Fibroblast of peridontal ligament (primary cell): Measurements from ENCODE around the gene EPHB6.

Experiments
- DNase-seq: peaks from one replicate; pipeline ENCODE4 v3.0.0-alpha.2; 2010; ENCODE audit errors: extremely low read depth

EPHB6 gene

DNA sequence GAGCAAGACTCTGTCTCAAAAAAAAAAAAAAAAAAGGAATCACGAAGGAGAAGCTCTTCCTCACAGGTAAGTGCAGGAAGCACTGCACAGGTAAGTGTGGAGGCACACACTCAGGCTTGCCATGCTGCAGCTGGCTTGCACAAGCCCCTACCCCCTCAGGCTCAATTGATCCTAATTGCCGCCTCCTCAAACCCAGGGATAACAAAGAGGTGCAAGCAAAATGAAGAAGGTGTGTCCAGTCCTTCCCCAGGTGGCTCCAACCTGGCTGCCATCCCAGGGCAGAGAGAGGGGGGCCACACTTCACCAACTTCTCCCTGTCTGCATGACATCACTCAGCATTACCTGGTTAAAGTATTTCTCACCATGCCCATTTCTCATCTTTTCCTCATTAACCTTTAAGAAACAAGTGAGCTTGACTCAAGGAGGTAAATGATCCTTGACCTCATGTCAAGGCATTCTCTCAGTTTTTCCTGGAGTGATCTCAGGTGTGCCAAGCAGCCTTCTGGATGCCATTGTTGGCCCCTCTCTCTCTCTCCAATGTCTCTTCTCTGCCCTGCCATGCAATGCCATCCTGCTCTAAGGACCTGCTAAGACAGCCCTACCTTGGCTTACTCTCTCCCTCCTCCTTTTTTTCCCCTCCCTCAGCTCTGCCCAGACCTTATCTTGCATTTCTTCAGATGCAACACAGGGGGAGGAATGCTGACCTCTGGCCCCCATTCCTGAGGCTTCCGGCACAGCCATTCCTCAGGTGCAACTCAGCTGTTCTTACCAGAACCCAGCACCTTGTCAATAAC lies 43.7 kb downstream of the EPHB6 start:
- no peak for DNase-seq

DNA sequence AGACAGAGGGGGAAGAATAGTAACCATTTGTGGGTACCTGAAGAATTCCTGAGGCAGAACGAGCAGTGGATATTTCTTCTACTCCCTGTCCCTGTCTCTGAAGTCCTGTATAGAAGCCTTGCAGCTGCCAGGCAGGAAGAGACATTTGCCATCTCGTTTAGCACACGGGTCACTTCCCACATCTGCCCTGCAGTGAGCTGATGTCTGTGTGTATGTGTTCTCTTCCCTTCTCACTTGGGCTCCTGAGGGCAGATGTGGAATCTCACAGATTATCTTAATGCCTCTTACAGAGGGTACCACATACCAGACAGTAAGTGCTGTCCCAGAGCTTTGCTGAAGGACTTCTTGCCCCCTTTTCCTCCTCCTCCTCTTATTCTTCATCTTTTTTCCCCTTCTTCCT lies 44.8 kb downstream of the EPHB6 start:
- DNase-seq, result no peak

DNA sequence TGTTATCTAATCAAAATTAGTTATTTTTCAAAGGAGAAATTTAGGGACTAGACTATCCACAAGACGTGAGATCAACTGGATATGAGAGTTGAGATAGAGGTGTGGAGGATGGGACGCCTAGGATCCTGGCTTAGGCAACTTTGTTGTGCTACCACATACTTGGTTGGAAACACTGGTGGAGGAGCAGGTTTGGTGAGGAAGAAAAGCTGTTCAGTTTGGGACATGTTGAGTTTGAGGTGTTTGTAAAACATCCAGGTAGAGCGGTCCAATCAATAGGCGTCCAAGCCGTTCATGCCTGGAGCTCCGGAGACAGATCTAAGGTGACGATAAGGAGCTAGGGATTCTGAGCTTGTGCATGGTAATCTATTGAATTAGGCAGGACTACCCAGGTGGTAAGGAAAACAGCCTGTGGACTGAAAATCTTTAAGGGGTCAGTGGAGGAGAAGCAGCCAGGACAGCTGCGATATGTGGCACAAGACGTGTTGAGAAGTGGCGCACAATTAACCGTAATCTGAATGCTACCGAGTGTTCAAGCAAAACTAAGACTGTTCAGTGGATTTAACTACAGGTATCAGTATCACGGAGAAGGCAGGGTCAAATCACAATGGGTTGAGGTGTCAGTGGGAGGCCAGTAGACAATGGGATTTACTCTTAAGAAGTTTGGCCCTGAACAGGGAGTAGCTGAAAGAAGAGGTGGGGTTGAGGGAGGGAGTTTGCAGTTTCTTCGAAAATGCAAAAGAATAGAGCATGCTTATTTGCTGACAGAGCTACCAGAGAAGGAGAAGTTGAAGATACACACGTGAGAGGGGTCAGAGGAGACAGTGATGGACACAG lies 46.8 kb downstream of the EPHB6 start:
- DNase-seq, result no peak

- no peak for DNase-seq
These were observed 49.3 kb downstream of the EPHB6 start for GRCh38 chr7:142904128-142904527.

DNA sequence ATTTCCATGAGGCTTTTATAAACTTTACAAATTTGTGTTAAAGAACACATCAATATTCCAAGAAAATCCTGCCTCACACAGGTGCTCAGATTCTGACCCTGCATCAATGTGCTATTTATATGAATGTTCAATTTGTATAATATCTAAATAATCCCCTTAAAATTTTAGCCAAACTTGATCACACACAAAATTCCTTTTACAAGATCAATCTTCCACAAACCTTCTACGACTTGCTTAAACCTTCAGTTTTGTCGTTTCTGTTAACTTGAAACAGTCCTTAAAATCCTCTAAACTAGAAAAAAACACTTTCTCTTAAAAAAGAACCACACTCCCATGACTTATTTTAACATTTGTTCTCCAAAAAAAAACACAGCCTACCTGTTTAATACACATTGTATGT lies 50.9 kb downstream of the EPHB6 start:
- no peak for DNase-seq

GRCh38 chr7:142906643-142907042 lies 51.8 kb downstream of the EPHB6 start:
- no peak for DNase-seq

DNA sequence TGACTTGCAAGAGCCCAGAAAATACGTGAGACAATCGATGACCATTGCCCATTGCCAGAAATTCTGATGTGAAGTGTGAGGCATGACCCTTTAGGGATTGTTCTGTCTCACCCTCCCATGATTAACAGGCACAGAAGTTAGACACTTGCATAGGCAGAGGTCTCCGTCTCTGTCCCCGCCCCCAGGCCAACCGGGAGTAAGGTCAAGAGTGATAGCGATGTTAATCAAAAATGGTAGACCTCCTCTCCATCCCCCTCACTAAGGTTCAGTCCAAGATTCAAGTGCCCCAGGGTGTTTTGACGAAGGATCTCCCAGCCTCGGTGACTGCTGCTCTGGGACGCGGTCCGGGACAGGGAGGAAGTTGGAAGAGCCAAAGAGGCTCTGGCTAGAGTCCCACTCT lies 53.4 kb downstream of the EPHB6 start:
- DNase-seq, result no peak

GRCh38 chr7:142908921-142909890 lies 54.3 kb downstream of the EPHB6 start:
- peak; percentile 7 for DNase-seq

GRCh38 chr7:142910031-142910433 lies 55.2 kb downstream of the EPHB6 start:
- no peak for DNase-seq

DNA sequence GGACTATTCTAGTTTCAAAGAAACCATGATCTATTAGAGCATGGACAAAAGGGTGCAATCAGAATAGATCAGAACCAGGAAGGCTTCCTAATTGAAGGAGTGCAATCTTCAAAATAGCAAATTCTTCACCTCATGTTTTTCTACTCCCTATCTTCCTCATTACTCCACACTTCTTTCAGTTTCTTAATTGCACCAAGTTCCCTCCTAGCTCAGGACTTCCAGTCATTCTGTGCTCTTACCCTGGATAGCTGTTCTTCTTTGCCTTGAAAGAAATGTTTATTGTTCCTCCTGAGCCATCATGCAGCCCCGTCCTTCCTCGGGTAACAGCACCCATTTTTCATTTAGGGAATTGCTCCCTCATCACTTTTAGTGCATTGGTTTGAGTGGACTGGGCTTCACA lies 55.6 kb downstream of the EPHB6 start:
- no peak for DNase-seq

- no peak for DNase-seq
These were observed 58.2 kb downstream of the EPHB6 start for GRCh38 chr7:142913051-142913450.

GRCh38 chr7:142913566-142913965 lies 58.7 kb downstream of the EPHB6 start:
- DNase-seq, result no peak

- DNase-seq, result no peak
These were observed 59.2 kb downstream of the EPHB6 start for GRCh38 chr7:142914121-142914520.

DNA sequence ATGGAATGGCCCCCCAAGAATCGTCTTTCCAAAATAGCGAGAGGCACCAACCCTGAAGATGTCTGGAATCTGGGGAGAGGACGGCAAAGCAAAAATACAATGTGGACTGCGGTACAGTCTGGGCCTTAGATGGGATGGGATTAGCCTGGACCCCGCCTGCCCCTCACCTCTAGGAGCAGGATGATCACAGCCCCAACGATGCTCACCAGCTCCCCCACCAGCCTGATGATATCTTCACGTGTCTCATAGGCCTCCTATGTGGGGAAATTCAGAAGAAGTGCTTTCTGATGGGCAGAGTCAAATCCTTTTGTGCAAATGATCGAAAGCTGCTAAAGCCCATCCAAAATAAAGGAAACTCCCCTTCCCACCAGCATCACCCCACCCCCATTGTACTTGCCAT lies 60.4 kb downstream of the EPHB6 start:
- no peak for DNase-seq

DNA sequence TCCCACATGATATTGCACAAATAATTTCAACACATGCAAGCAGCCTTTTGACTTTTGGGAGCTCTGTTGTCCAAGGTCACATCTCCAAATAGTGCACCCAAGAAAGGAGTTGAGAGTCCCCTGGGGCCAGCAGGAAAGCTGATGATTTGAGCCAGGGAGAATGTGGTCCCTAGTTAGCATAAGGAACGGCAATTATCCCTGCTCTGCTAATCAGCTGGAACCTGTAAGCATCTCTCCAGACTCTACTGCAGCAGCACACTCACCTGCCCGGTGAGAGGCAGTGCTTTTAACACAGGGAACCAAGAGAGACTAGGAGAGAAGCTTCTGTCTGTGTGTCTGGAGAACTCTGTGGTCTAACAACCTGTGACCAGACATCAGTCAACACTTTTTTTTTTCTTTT lies 61.6 kb downstream of the EPHB6 start:
- DNase-seq, result no peak

GRCh38 chr7:142917447-142917846 lies 62.6 kb downstream of the EPHB6 start:
- no peak for DNase-seq

DNA sequence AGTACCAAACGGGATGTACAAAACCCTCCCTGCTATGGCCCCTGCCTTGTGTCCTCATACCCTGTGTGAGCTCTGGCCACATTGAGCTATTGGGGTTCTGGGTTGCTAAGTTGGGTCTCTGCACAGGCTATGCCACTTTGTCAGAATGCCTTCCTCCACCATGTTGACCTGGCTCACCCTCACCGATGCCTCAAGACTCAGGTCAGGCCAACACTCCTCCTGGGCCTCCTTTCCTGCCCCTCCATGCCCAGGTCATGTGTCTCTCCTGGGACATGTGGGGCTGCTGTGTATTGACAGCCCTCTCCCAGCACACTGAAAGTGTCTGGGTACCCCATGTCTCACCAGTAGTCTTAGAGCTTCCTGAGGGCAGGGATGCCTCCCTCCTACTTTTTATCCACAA lies 64.0 kb downstream of the EPHB6 start:
- DNase-seq, result no peak

GRCh38 chr7:142919656-142920055 lies 64.8 kb downstream of the EPHB6 start:
- no peak for DNase-seq
